ENCODE measurements around the gene SHE. TPM values are rescaled to one million over a fixed set of nuclear protein-coding genes. Genes with fewer than 3 reads are reported as not detected.

SHE gene
- total RNA-seq, 4 donors from 2014 or later, result 15.6 to 77.9 (median 25.4) TPM

GRCh38 chr1:154529308-154529707, 27.1 kb upstream of the SHE start:
- no peak for ATAC-seq (ENCODE audit: low FRiP score)
- no peak for DNase-seq (ENCODE audit: low spot score)
- no peak for TF ChIP-seq CTCF (IDR thresholded peaks at IDR 0.05)

DNA sequence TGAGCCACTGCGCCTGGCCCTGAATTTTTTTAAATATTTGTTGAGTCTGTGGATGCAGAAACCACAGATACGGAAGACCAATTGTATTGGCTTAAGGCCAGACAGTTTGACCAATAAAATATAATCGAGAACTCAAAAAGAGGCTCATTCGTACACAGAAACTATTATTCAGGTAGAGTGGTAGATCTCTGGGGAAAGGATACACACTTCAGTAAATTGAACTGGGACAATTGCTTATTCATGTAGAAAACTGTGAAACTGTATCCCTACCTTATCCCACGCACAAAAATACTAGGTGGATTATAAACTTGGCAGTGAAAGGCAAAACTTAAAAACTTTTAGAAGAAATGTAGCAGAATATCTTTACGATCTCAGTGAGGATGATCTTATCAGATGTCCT, 25.0 kb upstream of the SHE start:
- no peak for TF ChIP-seq CTCF (IDR thresholded peaks at IDR 0.05)
- DNase-seq (ENCODE audit: low spot score) (no peak), ATAC-seq (ENCODE audit: low FRiP score) (no peak)

GRCh38 chr1:154524881-154525280, 22.7 kb upstream of the SHE start:
- no peak for DNase-seq (ENCODE audit: low spot score)
- no peak for ATAC-seq (ENCODE audit: low FRiP score)
- TF ChIP-seq CTCF (IDR thresholded peaks at IDR 0.05), result no peak

DNA sequence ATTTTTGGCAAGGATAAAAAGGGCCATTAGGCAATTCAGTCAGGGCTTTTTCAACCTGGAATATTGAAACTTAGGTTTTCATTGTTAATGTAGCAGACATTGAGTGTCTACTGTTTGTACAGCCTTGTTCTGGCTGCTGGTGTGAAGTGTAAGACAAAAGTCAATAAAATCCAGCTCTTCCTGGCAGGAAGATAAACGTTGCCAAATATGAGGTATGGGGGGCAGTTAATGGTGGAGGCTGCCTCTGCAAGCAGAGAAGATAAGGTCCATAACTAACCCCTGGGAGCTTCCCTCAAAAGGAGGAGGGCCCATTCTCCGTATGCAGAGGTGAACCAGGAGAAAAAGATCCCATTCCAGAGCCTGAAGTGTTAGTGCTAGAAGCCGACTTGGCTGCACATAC, 19.5 kb upstream of the SHE start:
- ATAC-seq (ENCODE audit: low FRiP score) (no peak), DNase-seq (ENCODE audit: low spot score) (no peak)
- TF ChIP-seq CTCF (IDR thresholded peaks at IDR 0.05), result no peak

GRCh38 chr1:154520333-154520732, 18.1 kb upstream of the SHE start:
- DNase-seq (ENCODE audit: low spot score), result no peak
- TF ChIP-seq CTCF (IDR thresholded peaks at IDR 0.05), result no peak
- ATAC-seq (ENCODE audit: low FRiP score), result peak; percentile 63

DNA sequence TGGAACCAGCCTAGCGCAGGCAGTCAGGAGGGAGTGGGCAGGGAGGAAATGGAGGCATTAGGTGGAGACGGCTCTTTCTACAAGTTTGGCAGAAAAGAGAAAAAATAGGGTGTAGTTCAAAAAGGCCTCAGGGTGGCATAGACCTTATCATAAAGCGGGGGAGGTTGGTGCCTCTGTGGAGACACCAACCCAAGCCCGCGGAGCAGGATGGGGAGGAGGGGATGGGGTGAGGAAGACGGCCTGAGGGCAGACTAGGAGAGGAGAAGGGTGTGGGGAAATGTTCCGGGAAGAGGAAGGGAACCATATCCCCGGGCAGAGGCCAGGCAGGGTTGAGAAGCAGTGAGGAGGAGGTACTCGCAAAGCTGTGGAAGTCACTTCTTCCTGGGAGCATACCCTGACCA, 17.4 kb upstream of the SHE start:
- DNase-seq (ENCODE audit: low spot score), result no peak
- peak; percentile 61 for ATAC-seq (ENCODE audit: low FRiP score)
- TF ChIP-seq CTCF (IDR thresholded peaks at IDR 0.05), result no peak

- TF ChIP-seq CTCF (IDR thresholded peaks at IDR 0.05), result no peak
- DNase-seq (ENCODE audit: low spot score) (no peak), ATAC-seq (ENCODE audit: low FRiP score) (no peak)
These were observed 15.4 kb upstream of the SHE start for GRCh38 chr1:154517661-154518060.

All from omental fat pad (tissue), 4 donors.